ENCODE data around the gene SORD. TPM values are rescaled to one million over a fixed set of nuclear protein-coding genes. Genes with fewer than 3 reads are reported as not detected.

Gene SORD
- total and polyA plus RNA-seq, 9 of the 15 experiments (the other 6 are each of a cell fraction or from before 2014, with no cell fraction given): 5.9 to 79.2 (median 29.6) TPM

DNA sequence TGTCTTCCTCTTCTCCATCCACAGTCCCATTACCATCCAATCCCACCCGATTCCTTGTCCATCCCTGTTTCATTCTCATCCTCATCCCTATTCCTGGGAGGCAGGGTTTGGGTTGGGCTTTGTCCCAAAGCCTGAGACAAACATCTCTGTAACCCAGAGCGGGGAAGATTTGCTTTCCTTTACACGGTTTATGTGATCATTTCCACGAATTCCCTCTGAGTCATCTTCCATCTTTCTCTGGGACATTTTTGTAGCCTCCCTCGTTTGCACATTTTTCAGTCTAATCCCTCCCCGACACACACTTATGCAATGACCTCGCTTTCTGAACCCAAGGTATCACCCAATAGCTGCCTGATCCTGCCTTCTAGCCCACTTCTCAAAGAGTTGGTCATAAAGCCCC, 68.2 kb downstream of the SORD start (continued):
- TF ChIP-seq, protein P1, sequence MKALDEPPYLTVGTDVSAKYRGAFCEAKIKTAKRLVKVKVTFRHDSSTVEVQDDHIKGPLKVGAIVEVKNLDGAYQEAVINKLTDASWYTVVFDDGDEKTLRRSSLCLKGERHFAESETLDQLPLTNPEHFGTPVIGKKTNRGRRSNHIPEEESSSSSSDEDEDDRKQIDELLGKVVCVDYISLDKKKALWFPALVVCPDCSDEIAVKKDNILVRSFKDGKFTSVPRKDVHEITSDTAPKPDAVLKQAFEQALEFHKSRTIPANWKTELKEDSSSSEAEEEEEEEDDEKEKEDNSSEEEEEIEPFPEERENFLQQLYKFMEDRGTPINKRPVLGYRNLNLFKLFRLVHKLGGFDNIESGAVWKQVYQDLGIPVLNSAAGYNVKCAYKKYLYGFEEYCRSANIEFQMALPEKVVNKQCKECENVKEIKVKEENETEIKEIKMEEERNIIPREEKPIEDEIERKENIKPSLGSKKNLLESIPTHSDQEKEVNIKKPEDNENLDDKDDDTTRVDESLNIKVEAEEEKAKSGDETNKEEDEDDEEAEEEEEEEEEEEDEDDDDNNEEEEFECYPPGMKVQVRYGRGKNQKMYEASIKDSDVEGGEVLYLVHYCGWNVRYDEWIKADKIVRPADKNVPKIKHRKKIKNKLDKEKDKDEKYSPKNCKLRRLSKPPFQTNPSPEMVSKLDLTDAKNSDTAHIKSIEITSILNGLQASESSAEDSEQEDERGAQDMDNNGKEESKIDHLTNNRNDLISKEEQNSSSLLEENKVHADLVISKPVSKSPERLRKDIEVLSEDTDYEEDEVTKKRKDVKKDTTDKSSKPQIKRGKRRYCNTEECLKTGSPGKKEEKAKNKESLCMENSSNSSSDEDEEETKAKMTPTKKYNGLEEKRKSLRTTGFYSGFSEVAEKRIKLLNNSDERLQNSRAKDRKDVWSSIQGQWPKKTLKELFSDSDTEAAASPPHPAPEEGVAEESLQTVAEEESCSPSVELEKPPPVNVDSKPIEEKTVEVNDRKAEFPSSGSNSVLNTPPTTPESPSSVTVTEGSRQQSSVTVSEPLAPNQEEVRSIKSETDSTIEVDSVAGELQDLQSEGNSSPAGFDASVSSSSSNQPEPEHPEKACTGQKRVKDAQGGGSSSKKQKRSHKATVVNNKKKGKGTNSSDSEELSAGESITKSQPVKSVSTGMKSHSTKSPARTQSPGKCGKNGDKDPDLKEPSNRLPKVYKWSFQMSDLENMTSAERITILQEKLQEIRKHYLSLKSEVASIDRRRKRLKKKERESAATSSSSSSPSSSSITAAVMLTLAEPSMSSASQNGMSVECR (CRISPR knock-in tag; IDR thresholded peaks at IDR 0.05): no peak
- TF ChIP-seq SMAD1 (IDR thresholded peaks at IDR 0.05; ENCODE audit: low read depth, low read length, partially characterized antibody) (no peak), COPS2 (conservative IDR thresholded peaks at IDR 0.05) (no peak), JUN (IDR thresholded peaks at IDR 0.05; ENCODE audit: borderline replicate concordance, low read depth, low read length) (peak; percentile 75), JUN (CRISPR knock-in tag; IDR thresholded peaks at IDR 0.05; ENCODE audit: borderline replicate concordance) (no peak), NFYB (IDR thresholded peaks at IDR 0.05; ENCODE audit: extremely low read depth, insufficient read length) (no peak), CEBPB (tag; IDR thresholded peaks at IDR 0.05) (peak; percentile 57; the same call in 1 of the 2 replicates), ATF7 (IDR thresholded peaks at IDR 0.05) (peak; percentile 61), SRSF9 (IDR thresholded peaks at IDR 0.05; ENCODE audit: borderline replicate concordance, low read depth, low read length) (no peak), MAFF (IDR thresholded peaks at IDR 0.05; ENCODE audit: low read length) (no peak), STAT5A (IDR thresholded peaks at IDR 0.05; ENCODE audit: borderline replicate concordance, low read length) (no peak), FOXK2 (conservative IDR thresholded peaks at IDR 0.05 in 1 of 2, IDR thresholded peaks at IDR 0.05 in 1 of 2; ENCODE audit: low read depth in 2 of 2) (0 out of 4 replicates have a peak, but pooled peaks have one; percentile 9 to 13), ASH1L (IDR thresholded peaks at IDR 0.05; ENCODE audit: borderline replicate concordance, low read depth, partially characterized antibody) (no peak), TARDBP (IDR thresholded peaks at IDR 0.05) (no peak), GATAD2B (IDR thresholded peaks at IDR 0.05; ENCODE audit: borderline replicate concordance) (no peak), ZBTB17 (CRISPR knock-in tag; IDR thresholded peaks at IDR 0.05) (no peak), ZNF57 (CRISPR knock-in tag; IDR thresholded peaks at IDR 0.05) (no peak), NFXL1 (CRISPR knock-in tag; IDR thresholded peaks at IDR 0.05) (no peak)
- TF ChIP-seq, protein P2, sequence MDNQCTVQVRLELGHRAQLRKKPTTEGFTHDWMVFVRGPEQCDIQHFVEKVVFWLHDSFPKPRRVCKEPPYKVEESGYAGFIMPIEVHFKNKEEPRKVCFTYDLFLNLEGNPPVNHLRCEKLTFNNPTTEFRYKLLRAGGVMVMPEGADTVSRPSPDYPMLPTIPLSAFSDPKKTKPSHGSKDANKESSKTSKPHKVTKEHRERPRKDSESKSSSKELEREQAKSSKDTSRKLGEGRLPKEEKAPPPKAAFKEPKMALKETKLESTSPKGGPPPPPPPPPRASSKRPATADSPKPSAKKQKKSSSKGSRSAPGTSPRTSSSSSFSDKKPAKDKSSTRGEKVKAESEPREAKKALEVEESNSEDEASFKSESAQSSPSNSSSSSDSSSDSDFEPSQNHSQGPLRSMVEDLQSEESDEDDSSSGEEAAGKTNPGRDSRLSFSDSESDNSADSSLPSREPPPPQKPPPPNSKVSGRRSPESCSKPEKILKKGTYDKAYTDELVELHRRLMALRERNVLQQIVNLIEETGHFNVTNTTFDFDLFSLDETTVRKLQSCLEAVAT (IDR thresholded peaks at IDR 0.05): no peak
- TF ChIP-seq, protein P3, sequence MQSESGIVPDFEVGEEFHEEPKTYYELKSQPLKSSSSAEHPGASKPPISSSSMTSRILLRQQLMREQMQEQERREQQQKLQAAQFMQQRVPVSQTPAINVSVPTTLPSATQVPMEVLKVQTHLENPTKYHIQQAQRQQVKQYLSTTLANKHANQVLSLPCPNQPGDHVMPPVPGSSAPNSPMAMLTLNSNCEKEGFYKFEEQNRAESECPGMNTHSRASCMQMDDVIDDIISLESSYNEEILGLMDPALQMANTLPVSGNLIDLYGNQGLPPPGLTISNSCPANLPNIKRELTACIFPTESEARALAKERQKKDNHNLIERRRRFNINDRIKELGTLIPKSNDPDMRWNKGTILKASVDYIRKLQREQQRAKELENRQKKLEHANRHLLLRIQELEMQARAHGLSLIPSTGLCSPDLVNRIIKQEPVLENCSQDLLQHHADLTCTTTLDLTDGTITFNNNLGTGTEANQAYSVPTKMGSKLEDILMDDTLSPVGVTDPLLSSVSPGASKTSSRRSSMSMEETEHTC (IDR thresholded peaks at IDR 0.05): no peak
- TF ChIP-seq, protein P4, sequence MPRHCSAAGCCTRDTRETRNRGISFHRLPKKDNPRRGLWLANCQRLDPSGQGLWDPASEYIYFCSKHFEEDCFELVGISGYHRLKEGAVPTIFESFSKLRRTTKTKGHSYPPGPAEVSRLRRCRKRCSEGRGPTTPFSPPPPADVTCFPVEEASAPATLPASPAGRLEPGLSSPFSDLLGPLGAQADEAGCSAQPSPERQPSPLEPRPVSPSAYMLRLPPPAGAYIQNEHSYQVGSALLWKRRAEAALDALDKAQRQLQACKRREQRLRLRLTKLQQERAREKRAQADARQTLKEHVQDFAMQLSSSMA (CRISPR knock-in tag; IDR thresholded peaks at IDR 0.05): no peak
- TF ChIP-seq, protein P5, sequence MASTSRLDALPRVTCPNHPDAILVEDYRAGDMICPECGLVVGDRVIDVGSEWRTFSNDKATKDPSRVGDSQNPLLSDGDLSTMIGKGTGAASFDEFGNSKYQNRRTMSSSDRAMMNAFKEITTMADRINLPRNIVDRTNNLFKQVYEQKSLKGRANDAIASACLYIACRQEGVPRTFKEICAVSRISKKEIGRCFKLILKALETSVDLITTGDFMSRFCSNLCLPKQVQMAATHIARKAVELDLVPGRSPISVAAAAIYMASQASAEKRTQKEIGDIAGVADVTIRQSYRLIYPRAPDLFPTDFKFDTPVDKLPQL (IDR thresholded peaks at IDR 0.05; ENCODE audit: extremely low read depth, insufficient read length): no peak

Data from K562 (cell line).